Left kidney (tissue), 2 donors: ENCODE measurements around the gene ZNF488. TPM values are rescaled to one million over a fixed set of nuclear protein-coding genes. Genes with fewer than 3 reads are reported as not detected.

Experiments used
- DNase-seq: peaks from one replicate; pipeline ENCODE4 v3.0.0-alpha.2; 2013
- polyA plus RNA-seq: library from polyadenylated mRNA; unstranded; fragments of 120-200 nt; gene quantifications from one replicate; pipeline ENCODE4 v1.2.1, GENCODE V29; 2013; ENCODE audit not compliant: insufficient read length

The ZNF488 gene
- polyA plus RNA-seq, 1 donor = 5.8 TPM

- DNase-seq = no peak
Measured at GRCh38 chr10:47330804-47331203, 53.3 kb downstream of the ZNF488 start.

- no peak for DNase-seq
Measured at GRCh38 chr10:47330366-47330765, 53.7 kb downstream of the ZNF488 start.

GRCh38 chr10:47329855-47330254, 54.2 kb downstream of the ZNF488 start:
- DNase-seq = no peak

- DNase-seq = no peak
Measured at GRCh38 chr10:47326927-47327330, 57.2 kb downstream of the ZNF488 start.

DNA sequence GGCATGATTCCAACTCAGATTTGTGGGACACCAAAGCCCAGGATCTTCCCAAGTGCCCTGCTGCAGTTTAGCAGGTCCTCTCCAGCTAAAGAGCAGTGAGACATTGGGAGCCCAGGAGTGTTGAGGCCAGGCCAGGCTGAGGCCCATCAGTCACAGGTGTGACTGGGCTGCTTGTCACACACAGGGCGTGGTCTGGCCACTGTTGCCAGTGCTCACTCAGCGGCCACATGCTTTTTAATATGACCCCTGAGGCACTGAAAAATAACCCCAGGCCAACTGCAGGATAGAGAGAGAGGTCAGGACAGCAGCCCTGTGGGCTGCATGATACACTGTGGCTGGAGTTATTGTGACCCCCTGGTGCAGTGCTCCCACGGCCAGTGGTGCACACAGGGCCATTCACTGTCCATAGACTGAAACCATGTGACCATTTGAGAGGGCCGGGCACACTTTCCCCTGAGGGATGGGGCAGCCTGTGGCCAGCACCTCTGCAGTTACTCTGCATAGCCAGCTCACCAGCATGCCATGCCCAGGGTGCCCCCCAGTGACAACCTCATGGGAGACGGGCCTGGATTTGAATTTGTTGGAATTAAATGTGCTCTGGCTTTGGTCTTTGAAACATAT, 57.7 kb downstream of the ZNF488 start:
- no peak for DNase-seq

- no peak for DNase-seq
Measured at GRCh38 chr10:47325303-47326291, 58.5 kb downstream of the ZNF488 start.

DNA sequence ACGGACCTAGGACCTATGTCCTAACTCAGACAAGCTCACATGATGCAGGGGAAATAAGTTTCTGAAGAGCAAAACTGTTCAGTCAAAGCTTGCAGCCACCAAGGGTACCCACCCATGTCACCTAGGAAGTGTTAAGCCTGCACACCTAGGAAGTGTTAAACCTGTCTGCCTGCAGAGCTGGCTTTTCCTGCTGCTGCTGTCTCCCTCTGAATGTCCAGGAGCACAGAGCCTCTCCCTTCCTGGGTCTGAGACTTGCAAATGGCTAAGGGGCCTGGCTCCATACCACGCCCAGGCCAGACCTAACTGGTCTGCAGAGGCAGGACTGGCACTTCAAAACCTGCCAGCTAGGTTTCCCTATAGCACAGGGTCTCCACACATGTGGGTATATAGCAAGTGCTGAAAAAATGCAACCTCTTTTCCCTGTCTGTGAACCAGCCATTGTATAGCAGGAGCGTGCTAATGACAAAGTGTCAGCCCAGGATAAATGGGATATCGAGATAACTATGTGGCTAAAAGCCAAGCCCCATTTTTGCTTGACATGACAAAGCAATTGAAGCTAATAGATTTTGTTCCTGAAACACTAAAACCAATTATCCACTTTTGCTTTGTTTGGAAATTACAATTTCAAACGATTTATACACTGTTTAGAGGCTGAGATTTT, 60.3 kb downstream of the ZNF488 start:
- DNase-seq = no peak

- no peak for DNase-seq
Measured at GRCh38 chr10:47323087-47323486, 61.0 kb downstream of the ZNF488 start.

- DNase-seq = no peak
Measured at GRCh38 chr10:47322300-47323061, 61.6 kb downstream of the ZNF488 start, which contains the start of gene GDF2. GDF2 (plus strand) TSS chr10:47322454; CDS start chr10:47322669, 215 bp downstream.

- no peak for DNase-seq
Measured at GRCh38 chr10:47321521-47322195, 62.4 kb downstream of the ZNF488 start.

- DNase-seq = no peak
Measured at GRCh38 chr10:47320812-47321211, 63.3 kb downstream of the ZNF488 start.

GRCh38 chr10:47319784-47320183, 64.3 kb downstream of the ZNF488 start:
- no peak for DNase-seq

- no peak for DNase-seq
Measured at GRCh38 chr10:47318706-47319105, 65.4 kb downstream of the ZNF488 start.

- DNase-seq = no peak
Measured at GRCh38 chr10:47317251-47317650, 66.8 kb downstream of the ZNF488 start.

DNA sequence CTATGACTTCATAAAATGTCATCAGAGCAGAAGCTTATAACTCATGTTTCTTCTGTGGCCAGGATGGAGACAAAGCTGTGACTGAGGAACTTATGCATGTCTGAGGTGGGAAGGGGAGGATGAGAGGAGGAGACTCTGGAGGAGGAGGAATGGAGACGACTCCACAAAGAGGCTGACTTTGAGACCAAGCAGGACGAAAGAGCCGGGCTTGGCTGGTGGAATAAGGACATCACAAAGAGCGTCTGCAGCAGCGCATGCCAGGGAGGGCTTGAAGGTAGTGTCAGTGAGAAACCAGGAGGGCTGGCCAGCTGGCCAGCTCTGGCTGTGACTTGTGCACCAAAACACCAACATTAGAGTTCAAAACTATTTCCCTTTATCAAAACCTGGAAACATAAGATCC, 68.0 kb downstream of the ZNF488 start:
- DNase-seq = no peak

Other genes with a start within 250 kb of the ZNF488 start
- gene GDF10, start 84.1 kb downstream of the ZNF488 start, polyA plus RNA-seq = 1.6 TPM
- gene GDF2, start 61.8 kb downstream of the ZNF488 start, polyA plus RNA-seq = not detected
- 0.10 TPM for gene RBP3, start 35.9 kb downstream of the ZNF488 start, polyA plus RNA-seq
- 0.38 TPM for gene ANXA8, start 99.8 kb upstream of the ZNF488 start, polyA plus RNA-seq
- 0.57 TPM for gene FAM25G, start 107.4 kb upstream of the ZNF488 start, polyA plus RNA-seq
- 63.4 TPM for gene AGAP9, start 139.3 kb upstream of the ZNF488 start, polyA plus RNA-seq